Ovary (tissue), 3 donors: ENCODE results near the gene ZNF662.

Source experiments
- POLR2A ChIP-seq: fragments of 450-650 bp; IDR thresholded peaks from one replicate; pipeline ENCODE4 v1.6.1; 2017; ENCODE audit warnings: antibody characterized with exemption, mild to moderate bottlenecking, moderate library complexity
- TF ChIP-seq, protein P1 (sequence below), 3 donors: fragments of 450-650 bp in 2 of 3; fragments of 200-600 bp in 1 of 3; IDR thresholded peaks; one replicate each; pipeline versions ENCODE4 v1.5.1 to v1.8.0; 2016 to 2022; ENCODE audit warnings: antibody characterized with exemption in 3 of 3, mild to moderate bottlenecking in 1 of 3
- donor health status: DM: no; HTN: no; CAD: no.

DNA sequence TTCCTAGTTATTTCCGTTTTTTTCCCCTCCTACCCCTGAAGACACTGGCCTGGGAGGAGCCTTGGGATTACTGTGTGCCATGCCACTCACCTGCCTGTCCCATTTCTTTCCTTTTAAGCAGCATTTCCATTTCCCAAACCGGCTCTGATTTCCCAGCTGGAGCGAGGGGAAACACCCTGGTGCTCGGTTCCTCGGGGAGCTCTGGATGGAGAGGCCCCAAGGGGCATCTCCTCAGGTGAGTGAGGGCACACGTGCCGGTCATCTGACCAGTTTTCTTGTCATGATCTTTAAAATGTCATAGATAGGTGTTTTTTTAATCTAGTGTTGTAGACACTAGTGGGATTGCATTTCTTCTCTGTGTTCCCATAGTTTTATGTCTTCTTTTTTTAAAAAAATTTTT lies 2.7 kb downstream of the ZNF662 start:
- TF ChIP-seq, protein P1, sequence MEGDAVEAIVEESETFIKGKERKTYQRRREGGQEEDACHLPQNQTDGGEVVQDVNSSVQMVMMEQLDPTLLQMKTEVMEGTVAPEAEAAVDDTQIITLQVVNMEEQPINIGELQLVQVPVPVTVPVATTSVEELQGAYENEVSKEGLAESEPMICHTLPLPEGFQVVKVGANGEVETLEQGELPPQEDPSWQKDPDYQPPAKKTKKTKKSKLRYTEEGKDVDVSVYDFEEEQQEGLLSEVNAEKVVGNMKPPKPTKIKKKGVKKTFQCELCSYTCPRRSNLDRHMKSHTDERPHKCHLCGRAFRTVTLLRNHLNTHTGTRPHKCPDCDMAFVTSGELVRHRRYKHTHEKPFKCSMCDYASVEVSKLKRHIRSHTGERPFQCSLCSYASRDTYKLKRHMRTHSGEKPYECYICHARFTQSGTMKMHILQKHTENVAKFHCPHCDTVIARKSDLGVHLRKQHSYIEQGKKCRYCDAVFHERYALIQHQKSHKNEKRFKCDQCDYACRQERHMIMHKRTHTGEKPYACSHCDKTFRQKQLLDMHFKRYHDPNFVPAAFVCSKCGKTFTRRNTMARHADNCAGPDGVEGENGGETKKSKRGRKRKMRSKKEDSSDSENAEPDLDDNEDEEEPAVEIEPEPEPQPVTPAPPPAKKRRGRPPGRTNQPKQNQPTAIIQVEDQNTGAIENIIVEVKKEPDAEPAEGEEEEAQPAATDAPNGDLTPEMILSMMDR (IDR thresholded peaks at IDR 0.05), result no peak
- no peak for TF ChIP-seq POLR2A
